GM21447 (cell line): ENCODE data around the gene CCNG2.
A peak's percentile ranks its signal among the peaks of the same experiment; 100 is the strongest.
"Not testable (repeated sequence)": the region's sequence is repeated elsewhere in the genome, so short reads cannot be mapped to it uniquely, and the experiment has no call there.

Experiments used
- ATAC-seq: cut with Tn5 transposase; IDR thresholded peaks from one replicate; pipeline ENCODE4 v1.9.1; 2021; ENCODE audit not compliant: unreplicated experiment

CCNG2 gene

GRCh38 chr4:77156912-77157858, at the start of gene CCNG2:
Gene CCNG2, plus strand, starts transcription at chr4:77157207. Its CDS starts 1,326 bp downstream, at chr4:77158533.
- peak; percentile 21 for ATAC-seq

DNA sequence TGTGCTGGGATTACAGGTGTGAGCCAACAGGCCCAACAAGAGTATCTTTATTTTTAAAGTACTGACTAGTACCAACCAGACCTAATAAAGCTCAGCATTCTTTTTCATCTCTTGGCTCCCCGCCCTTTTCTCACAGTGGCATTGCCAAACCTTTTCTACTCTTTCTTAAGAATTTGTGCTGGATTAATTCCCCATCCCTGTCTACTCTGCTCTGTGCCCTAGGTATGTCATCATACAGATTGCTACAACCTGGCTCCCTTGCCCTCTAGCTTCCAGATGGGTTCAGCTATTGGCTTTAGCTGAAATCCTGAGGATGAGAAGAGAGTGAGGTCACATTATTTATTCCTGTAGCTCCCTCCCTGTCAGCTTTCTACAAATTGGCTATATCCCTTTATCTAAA, 46.3 kb upstream of the CCNG2 start:
- ATAC-seq, result no peak

DNA sequence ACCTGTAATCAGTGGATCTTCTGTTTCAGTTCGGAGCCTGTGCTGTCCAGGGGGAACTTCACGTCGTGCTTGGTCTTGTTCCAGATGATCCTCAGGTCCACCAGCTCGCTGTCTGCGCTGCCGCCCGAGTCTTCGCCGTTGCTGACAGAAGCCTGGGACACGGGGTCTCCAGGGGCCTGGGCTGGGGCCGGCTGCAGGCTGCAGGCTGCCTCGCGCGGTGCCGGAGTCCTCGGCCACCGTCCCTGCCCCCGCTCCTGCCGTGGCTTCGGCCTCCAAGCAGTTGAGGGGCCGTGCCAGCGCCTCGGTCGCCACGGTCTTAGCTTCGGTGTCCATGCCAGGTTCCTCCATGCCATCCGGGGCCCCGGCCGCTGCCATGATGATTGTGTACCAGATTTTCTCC, 43.9 kb upstream of the CCNG2 start:
- ATAC-seq, result no peak

DNA sequence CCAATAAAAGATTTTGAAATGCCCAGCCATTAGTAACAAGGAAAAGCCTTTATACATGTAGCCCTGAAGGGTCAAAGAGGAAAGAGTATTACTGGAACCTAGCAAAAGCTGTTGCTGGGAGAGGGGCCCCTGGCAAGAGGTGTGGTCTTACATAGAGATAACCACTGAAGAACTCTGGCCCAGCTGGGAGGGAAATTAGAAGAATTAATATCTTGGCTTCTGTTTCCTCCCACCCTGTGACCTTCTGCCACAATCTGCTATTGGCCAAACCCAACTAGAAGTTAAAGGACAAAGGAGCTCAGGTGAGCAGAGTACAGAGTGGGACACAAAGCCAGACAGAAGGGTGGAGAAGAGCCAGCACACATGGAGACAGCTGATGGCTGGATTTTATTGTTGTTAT, 39.3 kb upstream of the CCNG2 start:
- ATAC-seq, result no peak

DNA sequence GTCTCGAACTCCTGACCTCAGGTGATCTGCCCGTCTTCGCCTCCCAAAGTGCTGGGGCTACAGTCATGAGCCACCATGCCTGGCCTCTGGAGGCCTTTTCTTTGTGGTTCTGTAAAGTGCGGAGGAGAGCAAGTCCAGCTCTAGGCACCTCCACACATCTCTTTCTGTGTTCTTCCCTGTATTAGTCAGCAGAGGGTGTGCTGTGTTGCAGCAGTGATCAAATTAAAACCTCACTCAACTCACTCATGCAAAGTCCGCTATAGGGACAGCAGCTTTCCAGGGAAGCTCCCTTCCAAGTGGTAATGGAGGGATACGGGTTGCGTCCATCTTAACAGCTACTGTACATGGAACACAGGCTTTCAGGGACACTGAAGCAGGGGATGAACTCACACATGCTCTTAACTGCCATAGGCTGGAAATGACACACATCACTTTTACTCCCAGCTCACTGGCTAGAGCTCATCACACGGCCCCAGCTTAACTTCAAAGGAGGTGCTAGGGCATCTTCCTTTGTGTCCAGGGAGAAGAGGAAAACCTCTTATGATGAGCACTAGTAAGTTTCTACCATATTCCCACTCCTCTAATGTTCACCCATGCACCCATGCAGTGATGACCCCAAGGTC, 36.0 kb upstream of the CCNG2 start:
- ATAC-seq, result peak; percentile 50

- no peak for ATAC-seq
These were observed 35.2 kb upstream of the CCNG2 start for GRCh38 chr4:77121736-77122240.

DNA sequence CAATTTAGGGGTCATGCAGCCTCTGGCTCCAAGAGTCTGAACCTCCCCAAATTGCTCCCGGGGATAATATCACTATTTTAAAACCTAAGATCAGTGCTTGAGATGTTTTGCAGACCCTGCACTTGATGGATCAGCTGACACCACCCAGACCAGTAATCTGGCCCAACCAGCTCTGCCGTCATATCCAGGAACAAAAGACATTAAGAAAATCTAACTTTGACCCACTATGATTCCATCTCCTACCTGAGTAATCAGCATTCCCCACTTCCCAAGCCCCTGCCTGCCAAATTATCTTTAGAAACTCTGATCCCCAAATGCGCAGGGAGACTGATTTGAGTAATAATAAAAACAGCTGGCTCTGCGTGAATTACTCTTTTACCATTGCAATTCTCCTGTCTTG, 34.4 kb upstream of the CCNG2 start:
- ATAC-seq, result no peak

GRCh38 chr4:77123411-77123810, 33.6 kb upstream of the CCNG2 start:
- ATAC-seq, result peak; percentile 43

DNA sequence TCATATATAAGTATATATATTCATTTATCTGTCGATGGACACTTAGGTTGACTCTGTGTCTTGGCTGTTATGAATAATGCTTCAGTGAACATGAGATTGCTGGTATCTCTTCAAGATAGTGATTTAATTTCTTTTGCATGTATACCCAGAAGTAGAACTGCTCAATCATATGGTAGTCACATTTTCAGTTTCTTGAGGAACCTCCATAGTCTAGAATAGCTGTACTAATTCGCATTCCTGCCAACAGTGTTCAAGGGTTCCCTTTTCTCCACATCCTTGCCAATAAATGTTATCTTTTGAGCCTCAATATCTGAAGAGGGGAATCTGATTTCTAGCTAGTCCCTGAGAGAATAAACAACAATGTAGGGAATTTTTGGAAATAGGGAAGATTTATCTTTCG, 32.4 kb upstream of the CCNG2 start:
- no peak for ATAC-seq

DNA sequence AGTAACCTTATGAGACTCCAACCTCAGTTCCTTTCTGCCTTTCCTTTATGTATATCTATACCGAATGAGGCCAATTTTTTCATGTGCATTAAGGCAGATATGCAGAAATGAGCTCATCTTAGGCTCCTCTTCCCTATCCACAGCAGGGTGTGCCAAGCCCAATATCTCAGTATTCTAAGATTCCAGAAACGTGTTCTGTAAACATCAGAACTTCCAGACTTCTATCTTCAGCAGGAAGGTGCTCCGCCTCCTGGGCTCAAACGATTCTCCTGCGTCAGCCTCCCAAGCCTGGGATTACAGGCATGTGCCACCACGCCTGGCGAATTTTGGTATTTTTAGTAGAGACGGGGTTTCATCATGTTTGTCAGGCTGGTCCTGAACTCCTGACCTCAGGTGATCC, 31.0 kb upstream of the CCNG2 start:
- no peak for ATAC-seq

DNA sequence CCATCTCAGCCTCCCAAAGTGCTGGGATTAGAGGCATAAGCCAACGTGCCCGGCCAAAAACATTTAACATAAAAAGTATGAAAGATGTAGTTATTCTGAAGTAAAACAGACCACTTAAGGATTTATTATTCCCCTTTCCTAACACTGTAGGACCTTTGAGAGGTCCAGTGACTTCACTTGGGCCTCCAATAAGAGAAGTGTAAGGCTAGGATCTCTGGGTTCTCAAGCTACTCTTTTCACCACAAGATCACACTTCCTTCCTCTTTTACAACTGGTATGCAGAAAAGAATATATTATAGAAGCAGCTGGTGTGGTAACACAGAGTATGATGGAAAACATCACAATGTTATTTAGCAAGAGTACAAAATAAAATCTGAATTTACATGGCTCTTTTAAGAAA, 30.2 kb upstream of the CCNG2 start:
- ATAC-seq, result peak; percentile 77

- peak; percentile 42 for ATAC-seq
These were observed 29.8 kb upstream of the CCNG2 start for GRCh38 chr4:77127215-77127614.

GRCh38 chr4:77127837-77128621, 29.0 kb upstream of the CCNG2 start:
- ATAC-seq, result no peak

DNA sequence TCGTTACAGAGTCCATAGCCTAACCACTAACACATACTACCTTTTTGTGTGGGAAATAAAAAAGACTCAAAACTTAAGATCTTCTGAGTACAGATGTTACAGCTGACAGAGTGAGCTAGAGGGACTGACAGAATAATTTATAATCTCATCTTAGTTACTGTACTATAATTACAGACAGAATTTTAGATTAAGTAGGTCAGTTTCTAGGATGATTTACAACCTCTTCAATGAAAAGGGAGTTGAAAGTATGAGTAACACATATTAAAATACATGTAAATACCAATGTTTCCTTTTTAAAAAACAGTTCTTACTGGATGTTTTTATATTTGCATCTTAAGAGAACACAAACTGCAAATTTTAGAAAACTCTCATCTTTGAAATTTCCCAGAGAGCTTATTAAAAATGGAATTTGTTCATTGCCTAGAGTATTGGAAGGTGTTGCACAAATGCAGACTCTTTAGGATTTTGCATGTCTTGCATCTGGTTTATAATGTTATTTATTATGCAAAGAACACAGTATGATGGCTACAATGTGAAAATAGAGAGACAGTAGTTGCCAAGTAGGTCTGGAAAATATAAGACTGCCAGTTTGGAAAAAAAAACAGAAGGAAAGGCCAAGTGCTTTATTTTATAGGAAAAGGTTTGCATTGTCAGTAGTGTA, 24.2 kb upstream of the CCNG2 start:
- ATAC-seq, result no peak

GRCh38 chr4:77137448-77137847, 19.6 kb upstream of the CCNG2 start:
- not testable (repeated sequence) for ATAC-seq

DNA sequence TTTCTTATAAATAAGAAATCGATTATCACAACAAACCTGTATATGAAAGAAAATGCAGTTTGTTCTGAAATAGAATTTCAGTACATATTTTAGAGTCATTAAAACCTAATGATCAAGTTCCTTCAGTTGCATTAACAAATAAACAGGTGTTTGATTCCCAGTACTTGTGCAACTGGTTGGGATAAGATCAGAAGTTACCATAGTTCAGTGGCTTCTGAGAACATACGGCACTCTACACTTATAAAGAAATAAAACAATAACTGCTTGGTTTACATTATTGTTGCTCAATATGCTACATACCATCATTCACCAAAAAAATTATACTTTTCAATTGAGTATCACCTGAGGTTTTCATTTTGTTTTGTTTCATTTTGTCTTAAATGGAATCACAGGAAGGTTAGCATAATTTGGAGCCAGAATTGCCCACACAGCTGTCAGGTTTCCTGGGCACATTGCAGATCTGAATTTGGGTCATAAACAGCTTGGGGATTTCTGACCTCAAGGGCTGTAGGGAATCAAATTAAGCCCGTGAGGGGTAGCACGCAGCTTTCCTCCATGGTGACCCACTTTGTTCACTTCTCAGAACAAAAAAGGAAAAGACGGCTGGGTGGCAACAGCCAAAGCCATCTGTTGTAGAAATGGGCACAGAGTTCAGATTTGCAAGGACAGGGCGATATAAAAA, 14.9 kb upstream of the CCNG2 start:
- no peak for ATAC-seq

DNA sequence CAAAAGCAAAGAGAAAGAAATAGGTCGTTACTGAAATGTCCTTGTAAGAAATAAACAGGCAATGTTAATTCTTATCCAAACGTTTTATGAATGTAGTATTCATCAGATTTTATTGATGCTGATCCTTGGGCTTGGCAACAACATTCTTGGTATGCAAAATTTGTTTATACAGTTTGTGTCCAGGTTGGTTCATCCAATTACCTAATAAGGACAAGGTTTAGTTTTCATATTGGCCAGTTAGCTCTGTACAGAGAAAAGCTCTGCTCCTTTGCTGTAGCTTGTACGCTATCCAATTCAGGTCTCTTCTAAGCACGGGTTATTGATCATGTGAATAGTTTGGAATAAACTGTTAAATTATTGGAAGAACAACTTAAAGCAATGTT, 14.4 kb upstream of the CCNG2 start:
- no peak for ATAC-seq

- ATAC-seq, result no peak
These were observed 13.9 kb upstream of the CCNG2 start for GRCh38 chr4:77143091-77143490.

- no peak for ATAC-seq
These were observed 11.2 kb upstream of the CCNG2 start for GRCh38 chr4:77145842-77146185.
